Keratinocyte (primary cell): ENCODE results near the gene ILDR1. TPM values are rescaled to one million over a fixed set of nuclear protein-coding genes. Genes with fewer than 3 reads are reported as not detected.

Experiments
- DNase-seq: peaks from one replicate; pipeline ENCODE4 v3.0.0-alpha.2; 2011; ENCODE audit warnings: low read depth, missing footprints, low spot score
- FAIRE-seq: peaks from 2 replicates; lab custom pipeline; 2011; peaks lifted over from hg19 to GRCh38; lab: Jason Lieb, UNC
- H2AFZ ChIP-seq: 2 replicates; pipeline ENCODE4 v1.6.0; 2012; ENCODE audit warnings: low read length, control low read depth, inconsistent platforms; ENCODE audit not compliant: control insufficient read depth
- H3K27ac ChIP-seq: 2 replicates; pipeline ENCODE4 v1.5.1; 2011; ENCODE audit warnings: low read length; ENCODE audit not compliant: control insufficient read depth, insufficient read depth
- H3K27me3 ChIP-seq: 3 replicates; pipeline ENCODE4 v1.6.0; 2011; ENCODE audit warnings: low read length; ENCODE audit not compliant: control insufficient read depth, insufficient read depth; ENCODE audit errors: extremely low read depth
- H3K36me3 ChIP-seq, 2 experiments: 2 replicates in 1 of 2; 3 replicates in 1 of 2; pipeline ENCODE4 v1.5.1; 2011; ENCODE audit warnings: low read length in 2 of 2, mild to moderate bottlenecking in 1 of 2; ENCODE audit not compliant: control insufficient read depth in 2 of 2, insufficient read depth in 2 of 2; ENCODE audit errors: extremely low read depth in 1 of 2
- H3K4me1 ChIP-seq: 3 replicates; pipeline ENCODE4 v1.5.1; 2011; ENCODE audit warnings: low read length; ENCODE audit not compliant: control insufficient read depth, insufficient read depth; ENCODE audit errors: extremely low read depth
- H3K4me2 ChIP-seq: 3 replicates; pipeline ENCODE4 v1.6.0; 2011; ENCODE audit warnings: low read depth, low read length; ENCODE audit not compliant: control insufficient read depth, insufficient read depth; ENCODE audit errors: extremely low read depth
- H3K4me3 ChIP-seq, 3 experiments: fragments of 200-600 bp in 1 of 3; sonication (generic) in 1 of 3; 2 replicates in 2 of 3; 3 replicates in 1 of 3; pipeline ENCODE4 v1.5.1; 2011 to 2016; ENCODE audit warnings: low read length in 3 of 3, mild to moderate bottlenecking in 3 of 3, control low read depth in 2 of 3, inconsistent platforms in 1 of 3, low read depth in 1 of 3, mixed read lengths in 1 of 3, mixed run types in 1 of 3, moderate library complexity in 1 of 3; ENCODE audit not compliant: control insufficient read depth in 2 of 3, insufficient read depth in 2 of 3; ENCODE audit errors: extremely low read depth in 1 of 3
- H3K79me2 ChIP-seq: 2 replicates; pipeline ENCODE4 v1.6.0; 2012; ENCODE audit warnings: low read length; ENCODE audit not compliant: control insufficient read depth, insufficient read depth
- H3K9ac ChIP-seq: 3 replicates; pipeline ENCODE4 v1.6.0; 2011; ENCODE audit warnings: low read length; ENCODE audit not compliant: control insufficient read depth, insufficient read depth; ENCODE audit errors: extremely low read depth
- H3K9me1 ChIP-seq: 3 replicates; pipeline ENCODE4 v1.6.0; 2011; ENCODE audit warnings: low read length; ENCODE audit not compliant: control insufficient read depth, insufficient read depth; ENCODE audit errors: extremely low read depth
- H3K9me3 ChIP-seq: 2 replicates; pipeline ENCODE4 v1.5.1; 2012; ENCODE audit warnings: low read depth, low read length; ENCODE audit not compliant: control insufficient read depth
- H4K20me1 ChIP-seq: 3 replicates; pipeline ENCODE4 v1.6.0; 2011; ENCODE audit warnings: low read length; ENCODE audit not compliant: control insufficient read depth, insufficient read depth; ENCODE audit errors: extremely low read depth
- EZH2 ChIP-seq: IDR thresholded peaks from one replicate; pipeline ENCODE4 v1.6.1; 2012; ENCODE audit warnings: inconsistent platforms, mild to moderate bottlenecking, low read length, moderate library complexity
- dilution Hi-C: fragments of 300-500 bp; cut with MboI; formaldehyde crosslinking; loops from one replicate; pipeline ENCODE4 v1.7.0; 2020; ENCODE audit warnings: low sequenced_read_pairs; ENCODE audit not compliant: extremely low pct_ligation_motif_present
- polyA plus RNA-seq, 5 experiments: library from polyadenylated mRNA; depleted of rRNA in 3 of 5; stranded (reverse) in 3 of 5; stranded (forward) in 1 of 5; unstranded in 1 of 5; fragments of >200 nt; gene quantifications; 1 replicate in 1 of 5; 2 replicates in 3 of 5; 3 replicates in 1 of 5; pipeline versions ENCODE4 v1.2.1 to v1.2.3, GENCODE V29; 2011 to 2012; ENCODE audit warnings: missing spikeins in 2 of 5, low read depth in 1 of 5, low replicate concordance in 1 of 5
- TF ChIP-seq, protein P1 (sequence below), 3 experiments: IDR thresholded peaks in 1 of 3; conservative IDR thresholded peaks in 1 of 3; optimal IDR thresholded peaks in 1 of 3; 2 replicates in 2 of 3; 3 replicates in 1 of 3; pipeline versions ENCODE3 to v1.5.1; 2011; ENCODE audit warnings: low read length in 3 of 3, mild to moderate bottlenecking in 3 of 3, moderate library complexity in 2 of 3, control low read depth in 1 of 3, inconsistent platforms in 1 of 3; ENCODE audit not compliant: insufficient read depth in 2 of 3; ENCODE audit errors: extremely low read depth in 1 of 3

Gene ILDR1
- polyA plus RNA-seq, 1 donor (not counting 4 experiments of a cell fraction or from before 2014, with no cell fraction given) = 0.09 TPM

DNA sequence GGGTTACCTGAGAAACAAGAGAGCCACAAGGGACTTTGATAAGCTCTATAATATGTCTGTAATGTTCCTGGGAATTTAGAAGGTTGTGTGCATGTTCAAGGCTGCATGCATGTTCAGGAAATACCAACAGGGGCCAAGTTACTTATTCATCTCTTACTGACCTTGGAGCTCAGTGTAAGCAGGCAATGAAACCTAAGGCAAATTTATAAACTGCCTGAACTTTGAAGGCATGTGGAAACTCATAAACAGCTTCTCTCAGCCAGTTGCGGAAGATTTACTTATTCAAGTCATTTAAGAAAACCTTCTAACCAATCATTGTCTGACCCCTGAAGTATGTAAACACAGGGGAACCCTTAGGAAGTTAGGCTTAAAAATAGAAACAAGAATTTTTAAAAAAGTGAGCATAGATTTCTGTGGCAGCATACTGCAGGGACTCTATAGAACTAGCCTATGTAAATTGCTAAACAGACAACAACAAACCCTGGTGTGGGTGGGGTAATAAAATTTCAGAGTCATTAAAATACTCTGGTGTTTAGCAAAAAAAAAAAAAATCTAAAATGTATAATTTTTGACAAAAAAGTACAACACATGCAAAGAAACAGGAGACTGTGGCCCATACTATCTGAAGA lies 70.6 kb downstream of the ILDR1 start:
- dilution Hi-C loops = no loop called here
- H3K27me3 ChIP-seq = no peaks in the 10 kb centered on the region
- no peak overlapping the region for H3K4me3 ChIP-seq
- no peak overlapping the region for H3K27ac ChIP-seq
- no peaks in the 10 kb centered on the region for H3K9me1 ChIP-seq
- H3K9ac ChIP-seq = no peak overlapping the region
- no peaks in the 10 kb centered on the region for H3K9me3 ChIP-seq
- H4K20me1 ChIP-seq = no peaks in the 10 kb centered on the region
- H2AFZ ChIP-seq = peak overlapping the region; percentile 26
- no peaks in the 10 kb centered on the region for H3K4me1 ChIP-seq
- no peaks in the 10 kb centered on the region for H3K36me3 ChIP-seq
- FAIRE-seq = no peak
- H3K4me2 ChIP-seq = no peak overlapping the region
- TF ChIP-seq, protein P1, sequence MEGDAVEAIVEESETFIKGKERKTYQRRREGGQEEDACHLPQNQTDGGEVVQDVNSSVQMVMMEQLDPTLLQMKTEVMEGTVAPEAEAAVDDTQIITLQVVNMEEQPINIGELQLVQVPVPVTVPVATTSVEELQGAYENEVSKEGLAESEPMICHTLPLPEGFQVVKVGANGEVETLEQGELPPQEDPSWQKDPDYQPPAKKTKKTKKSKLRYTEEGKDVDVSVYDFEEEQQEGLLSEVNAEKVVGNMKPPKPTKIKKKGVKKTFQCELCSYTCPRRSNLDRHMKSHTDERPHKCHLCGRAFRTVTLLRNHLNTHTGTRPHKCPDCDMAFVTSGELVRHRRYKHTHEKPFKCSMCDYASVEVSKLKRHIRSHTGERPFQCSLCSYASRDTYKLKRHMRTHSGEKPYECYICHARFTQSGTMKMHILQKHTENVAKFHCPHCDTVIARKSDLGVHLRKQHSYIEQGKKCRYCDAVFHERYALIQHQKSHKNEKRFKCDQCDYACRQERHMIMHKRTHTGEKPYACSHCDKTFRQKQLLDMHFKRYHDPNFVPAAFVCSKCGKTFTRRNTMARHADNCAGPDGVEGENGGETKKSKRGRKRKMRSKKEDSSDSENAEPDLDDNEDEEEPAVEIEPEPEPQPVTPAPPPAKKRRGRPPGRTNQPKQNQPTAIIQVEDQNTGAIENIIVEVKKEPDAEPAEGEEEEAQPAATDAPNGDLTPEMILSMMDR (optimal IDR thresholded peaks at IDR 0.05 in 1 of 3, IDR thresholded peaks at IDR 0.05 in 1 of 3, conservative IDR thresholded peaks at IDR 0.05 in 1 of 3; ENCODE audit: extremely low read depth in 1 of 3, insufficient read depth in 2 of 3, low read length in 3 of 3) = no peak
- TF ChIP-seq EZH2 = no peak
- no peaks in the 10 kb centered on the region for H3K79me2 ChIP-seq
- no peak for DNase-seq

DNA sequence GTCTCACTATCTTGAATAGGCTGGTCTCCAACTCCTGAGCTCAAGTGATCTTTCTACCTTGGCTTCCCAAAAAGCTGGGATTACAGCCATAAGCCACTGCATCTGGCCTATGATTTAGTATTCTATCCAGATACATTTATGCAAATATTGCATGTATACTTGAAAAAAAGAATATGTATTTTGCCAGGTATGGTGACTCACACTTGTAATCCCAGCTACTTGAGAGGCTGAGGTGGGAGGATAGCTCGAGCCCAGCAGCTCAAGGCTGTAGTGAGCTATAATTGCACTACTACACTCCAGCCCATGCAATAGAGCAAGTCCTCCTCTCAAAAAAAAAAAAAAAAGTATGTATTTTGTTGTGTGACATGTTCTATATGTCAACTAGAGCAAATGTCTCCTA lies 73.4 kb downstream of the ILDR1 start:
- Histone ChIP-seq H3K9me1 (no peaks in the 10 kb centered on the region), H3K79me2 (no peaks in the 10 kb centered on the region), H2AFZ (no peak overlapping the region), H3K27ac (no peak overlapping the region), H3K4me2 (no peak overlapping the region), H3K9me3 (no peaks in the 10 kb centered on the region), H3K27me3 (no peaks in the 10 kb centered on the region), H3K9ac (no peak overlapping the region), H4K20me1 (no peaks in the 10 kb centered on the region), H3K4me1 (no peaks in the 10 kb centered on the region), H3K4me3 (no peak overlapping the region), H3K36me3 (no peaks in the 10 kb centered on the region)
- DNase-seq = no peak
- FAIRE-seq = no peak
- TF ChIP-seq, protein P1 (optimal IDR thresholded peaks at IDR 0.05 in 1 of 3, IDR thresholded peaks at IDR 0.05 in 1 of 3, conservative IDR thresholded peaks at IDR 0.05 in 1 of 3; ENCODE audit: extremely low read depth in 1 of 3, insufficient read depth in 2 of 3, low read length in 3 of 3) = no peak
- no peak for TF ChIP-seq EZH2
- dilution Hi-C loops = no loop called here
